ENCODE measurements around the gene HARBI1. TPM values are rescaled to one million over a fixed set of nuclear protein-coding genes. Genes with fewer than 3 reads are reported as not detected.
"Not testable (repeated sequence)": the region's sequence is repeated elsewhere in the genome, so short reads cannot be mapped to it uniquely, and the experiment has no call there.

HARBI1 gene
- total RNA-seq, 1 donor from 2014 or later, result 2.8 TPM

GRCh38 chr11:46597609-46598219, 19.3 kb downstream of the HARBI1 start:
- DNase-seq (ENCODE audit: low spot score), result no peak
- no peak for ATAC-seq

DNA sequence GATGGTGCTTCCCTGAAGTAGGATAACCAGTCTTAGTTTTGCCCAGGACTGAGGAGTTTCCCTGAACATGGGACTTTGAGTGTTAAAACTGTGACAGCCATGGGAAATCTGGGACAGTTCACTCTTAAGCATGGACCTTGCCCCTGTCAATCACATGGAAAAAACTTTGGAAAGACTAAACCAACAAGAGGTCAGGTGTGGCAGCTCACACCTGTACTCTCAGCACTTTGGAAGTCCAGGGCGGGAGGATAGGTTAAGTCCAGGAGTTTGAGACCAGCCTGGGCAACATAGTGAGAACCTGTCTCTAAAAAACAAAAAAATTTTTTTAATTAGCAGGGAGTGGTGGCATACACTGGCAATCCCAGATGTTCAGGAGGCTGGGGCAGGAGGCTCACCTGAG, 19.9 kb downstream of the HARBI1 start:
- peak; percentile 54 for ATAC-seq
- DNase-seq (ENCODE audit: low spot score), result peak; percentile 52

DNA sequence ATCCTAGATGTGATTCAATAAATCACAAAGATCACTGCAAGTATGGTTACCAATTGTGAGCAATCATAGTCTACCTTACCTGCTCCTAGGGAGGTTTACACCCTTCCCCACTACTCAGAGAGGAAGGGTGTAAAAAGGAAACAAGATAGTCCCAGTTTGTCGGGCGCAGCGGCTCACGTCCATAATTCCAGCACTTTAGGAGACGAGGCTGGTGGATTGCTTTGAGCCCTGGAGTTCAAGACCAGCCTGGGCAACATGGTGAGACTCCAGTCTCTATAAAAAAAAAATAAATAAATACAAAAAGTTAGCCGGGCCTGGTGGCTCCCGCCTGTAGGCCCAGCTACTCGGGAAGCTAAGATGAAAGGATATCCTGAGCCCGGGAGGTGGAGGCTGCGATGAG, 22.2 kb downstream of the HARBI1 start:
- ATAC-seq, result no peak
- DNase-seq (ENCODE audit: low spot score), result no peak

GRCh38 chr11:46594374-46594700, 22.7 kb downstream of the HARBI1 start:
- no peak for ATAC-seq
- no peak for DNase-seq (ENCODE audit: low spot score)

DNA sequence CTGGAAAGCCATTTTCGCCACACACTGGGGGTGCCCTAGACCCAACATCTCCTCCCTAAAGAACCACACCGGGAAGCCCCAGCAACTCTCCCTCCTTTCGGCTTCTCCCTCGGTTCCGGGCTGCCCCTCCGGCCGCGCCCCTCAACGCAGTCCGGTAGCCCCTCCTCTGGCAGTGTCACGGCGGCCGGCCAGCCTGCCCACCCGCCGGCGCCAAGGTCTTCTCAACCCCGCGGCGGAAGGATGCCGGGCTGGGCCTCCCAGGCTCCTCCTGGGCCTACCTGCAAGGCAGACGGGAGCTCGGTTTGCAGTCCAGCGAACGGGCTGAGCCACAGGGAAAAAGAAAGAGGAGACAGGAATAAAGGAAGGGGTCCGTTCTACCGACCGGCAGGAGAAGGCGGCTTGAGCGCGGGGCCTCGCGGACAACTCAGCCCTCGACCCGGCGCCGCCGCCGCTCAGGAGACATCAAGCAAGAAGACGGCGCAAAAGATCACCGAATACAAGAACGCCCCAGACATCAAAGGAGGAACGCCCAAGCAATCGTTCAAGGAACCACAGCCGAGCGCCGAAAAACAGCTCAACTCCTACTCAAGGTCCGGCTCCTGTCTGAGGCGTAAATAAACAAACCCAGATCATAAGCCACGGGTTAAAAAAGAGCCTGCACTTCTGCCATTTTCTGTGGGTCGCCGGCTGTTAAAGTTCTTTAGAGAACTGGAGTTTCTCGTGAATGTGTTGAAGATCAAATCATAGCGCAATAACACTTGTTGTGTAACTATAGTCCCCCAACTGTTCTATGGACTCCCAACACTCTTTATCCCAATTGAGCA, 23.3 kb downstream of the HARBI1 start, which contains the start of gene AMBRA1:
TSS of gene AMBRA1 (minus strand) at position 474 of the 824 bp plus-strand sequence. CDS start 45,643 bp downstream, outside the sequence.
- ATAC-seq (peak; percentile 94), DNase-seq (ENCODE audit: low spot score) (peak; percentile 90)

DNA sequence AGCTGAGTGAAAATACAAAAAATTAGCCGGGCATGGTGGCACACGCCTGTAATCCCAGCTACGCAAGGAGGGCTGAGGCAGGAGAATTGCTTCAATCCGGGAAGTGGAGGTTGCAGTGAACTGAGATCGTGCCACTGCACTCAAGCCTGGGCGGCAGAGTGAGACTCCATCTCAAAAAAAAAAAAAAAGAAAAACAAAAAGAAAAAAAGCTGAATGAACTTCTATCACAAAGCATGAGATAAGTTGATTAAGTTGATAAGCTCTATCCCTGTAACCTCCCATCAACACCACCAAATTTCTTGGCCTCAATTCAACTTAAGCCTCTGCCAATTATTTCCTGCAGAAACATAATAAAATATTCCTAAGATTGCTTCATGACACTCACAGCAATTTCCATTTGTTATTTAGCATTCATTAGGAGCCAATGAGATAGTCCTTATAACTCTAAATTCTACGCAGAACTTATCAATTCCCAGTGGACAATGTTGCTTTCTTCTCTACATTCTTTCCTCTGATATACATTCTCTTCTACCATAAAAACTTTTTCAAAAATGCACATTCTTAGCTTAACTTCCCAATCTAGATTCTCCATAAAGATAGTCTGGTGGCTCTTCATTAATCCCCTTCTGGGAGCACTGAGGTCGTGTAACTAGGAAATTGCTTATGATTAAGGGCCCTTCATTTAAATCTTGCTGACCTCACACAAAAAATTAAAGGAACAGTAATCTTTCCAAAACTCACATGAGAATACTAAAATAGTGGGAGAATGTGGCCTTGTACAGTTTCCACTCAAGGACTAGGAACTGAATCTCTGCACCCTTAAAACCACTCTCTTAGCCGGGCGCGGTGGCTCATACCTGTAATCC, 26.1 kb downstream of the HARBI1 start:
- no peak for ATAC-seq

GRCh38 chr11:46588915-46589314, 28.1 kb downstream of the HARBI1 start:
- ATAC-seq, result no peak
- DNase-seq (ENCODE audit: low spot score), result no peak

More for the DNA sequence above, 26.1 kb downstream of the HARBI1 start:
- no peak for DNase-seq (ENCODE audit: low spot score)

GRCh38 chr11:46588131-46588530, 28.9 kb downstream of the HARBI1 start:
- DNase-seq (ENCODE audit: low spot score) (no peak), ATAC-seq (no peak)

GRCh38 chr11:46583513-46583912, 33.5 kb downstream of the HARBI1 start:
- ATAC-seq; DNase-seq (ENCODE audit: low spot score): not testable (repeated sequence)

- ATAC-seq, result peak; percentile 53
Measured at GRCh38 chr11:46582588-46582987, 34.4 kb downstream of the HARBI1 start.

GRCh38 chr11:46577058-46577457, 40.0 kb downstream of the HARBI1 start:
- ATAC-seq, result no peak
- no peak for DNase-seq (ENCODE audit: low spot score)

More at GRCh38 chr11:46582588-46582987, 34.4 kb downstream of the HARBI1 start:
- no peak for DNase-seq (ENCODE audit: low spot score)

DNA sequence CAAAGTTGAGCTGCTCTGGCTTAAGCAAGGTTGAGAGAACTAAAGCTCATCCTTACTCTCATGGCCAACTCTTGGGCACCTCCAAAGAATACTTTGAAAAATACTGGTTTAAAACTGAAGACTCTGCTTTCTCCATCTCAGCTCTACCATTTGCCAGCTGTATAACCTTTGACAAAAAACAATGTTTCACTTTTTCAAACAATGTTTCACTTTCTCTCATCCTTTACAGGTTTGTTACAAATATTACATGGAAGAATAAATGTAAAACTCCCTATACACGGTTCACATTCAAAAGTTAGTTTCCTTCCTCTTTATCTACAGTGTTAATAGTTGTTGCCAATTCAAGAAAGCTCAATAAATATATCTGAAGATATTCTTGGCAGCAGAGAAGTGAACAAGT, 42.4 kb downstream of the HARBI1 start:
- ATAC-seq (no peak), DNase-seq (ENCODE audit: low spot score) (no peak)

GRCh38 chr11:46570790-46571398, 46.1 kb downstream of the HARBI1 start:
- ATAC-seq, result no peak

GRCh38 chr11:46565232-46565840, 51.7 kb downstream of the HARBI1 start:
- ATAC-seq (no peak), DNase-seq (ENCODE audit: low spot score) (no peak)

More at GRCh38 chr11:46570790-46571398, 46.1 kb downstream of the HARBI1 start:
- no peak for DNase-seq (ENCODE audit: low spot score)

- no peak for DNase-seq (ENCODE audit: low spot score)
- no peak for ATAC-seq
Measured at GRCh38 chr11:46564459-46564858, 52.6 kb downstream of the HARBI1 start.

- no peak for ATAC-seq
- DNase-seq (ENCODE audit: low spot score), result no peak
Measured at GRCh38 chr11:46562527-46562926, 54.5 kb downstream of the HARBI1 start.

- no peak for DNase-seq (ENCODE audit: low spot score)
Measured at GRCh38 chr11:46560300-46560991, 56.6 kb downstream of the HARBI1 start.

GRCh38 chr11:46559815-46560214, 57.2 kb downstream of the HARBI1 start:
- DNase-seq (ENCODE audit: low spot score) (no peak), ATAC-seq (no peak)

More at GRCh38 chr11:46560300-46560991, 56.6 kb downstream of the HARBI1 start:
- ATAC-seq, result peak; percentile 89

DNA sequence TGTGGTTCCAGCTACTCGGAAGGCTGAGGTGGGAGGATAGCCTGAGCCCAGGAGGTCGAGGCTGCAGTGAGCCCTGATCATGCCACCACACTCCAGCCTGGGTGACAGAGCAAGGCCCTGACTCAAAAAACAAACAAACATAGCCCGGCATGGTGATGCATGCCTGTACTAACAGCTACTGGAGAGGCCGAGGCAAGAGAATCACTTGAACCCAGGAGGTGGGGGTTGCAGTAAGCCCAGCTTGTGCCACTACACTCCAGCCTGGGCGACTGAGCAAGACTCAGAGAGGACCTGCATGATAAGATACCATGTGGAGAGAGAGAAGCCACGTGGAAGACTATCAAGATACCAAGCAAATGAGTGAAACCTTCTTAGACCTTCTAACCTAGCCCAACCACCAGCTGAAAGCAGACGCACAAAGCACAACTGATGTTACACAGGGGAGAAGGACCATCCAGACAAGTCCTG, 59.3 kb downstream of the HARBI1 start:
- DNase-seq (ENCODE audit: low spot score), result no peak
- ATAC-seq, result no peak
